ENCODE results near the gene SYNJ2BP.
"Not testable (repeated sequence)": the region's sequence is repeated elsewhere in the genome, so short reads cannot be mapped to it uniquely, and the experiment has no call there.

Gene SYNJ2BP

DNA sequence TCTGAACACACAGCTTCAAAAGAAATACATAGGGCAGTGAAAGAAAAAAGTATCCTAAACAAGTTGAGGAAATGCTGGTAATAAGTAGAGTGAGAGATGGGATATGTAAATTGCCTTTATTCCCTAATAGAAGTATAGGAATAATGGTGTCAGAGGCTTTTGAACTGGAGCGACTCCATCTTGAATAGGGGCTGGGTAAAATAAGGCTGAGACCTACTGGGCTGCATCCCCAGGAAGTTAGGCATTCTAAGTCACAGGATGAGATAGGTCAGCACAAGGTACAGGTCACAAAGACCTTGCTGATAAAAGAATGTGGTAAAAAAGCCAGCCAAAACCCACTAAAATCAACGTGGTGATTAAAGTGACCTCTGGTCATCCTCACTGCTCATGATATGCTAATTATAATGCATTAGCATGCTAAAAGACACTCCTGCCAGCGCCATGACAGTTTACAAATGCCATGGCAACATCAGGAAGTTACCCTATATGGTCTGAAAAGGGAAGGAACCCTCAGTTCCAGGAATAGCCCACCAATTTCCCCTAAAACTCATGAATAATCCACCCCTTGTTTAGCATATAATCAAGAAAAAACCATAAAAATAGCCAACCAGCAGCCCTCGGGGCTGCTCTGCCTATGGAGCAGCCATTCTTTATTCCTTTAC lies 2.5 kb upstream of the SYNJ2BP start:
- not testable (repeated sequence) for H3K4me3 ChIP-seq (ENCODE audit: low read depth in 1 of 2, low read length in 2 of 2); H3K27me3 ChIP-seq (ENCODE audit: control insufficient read depth in 1 of 2, insufficient read depth in 2 of 2, low read length in 2 of 2); H3K36me3 ChIP-seq (ENCODE audit: control insufficient read depth in 1 of 2, insufficient read depth in 2 of 2, low read length in 2 of 2); H3K9me3 ChIP-seq (ENCODE audit: control insufficient read depth in 1 of 2, low read length in 2 of 2); H3K9ac ChIP-seq (ENCODE audit: low read depth in 1 of 2, low read length in 2 of 2); H3K27ac ChIP-seq (ENCODE audit: low read depth, low read length)
- peaks cover 9 to 12% of the 10 kb centered on the region in 2 donors for H3K4me1 ChIP-seq (ENCODE audit: control insufficient read depth in 1 of 2, insufficient read depth in 2 of 2, low read length in 2 of 2)

DNA sequence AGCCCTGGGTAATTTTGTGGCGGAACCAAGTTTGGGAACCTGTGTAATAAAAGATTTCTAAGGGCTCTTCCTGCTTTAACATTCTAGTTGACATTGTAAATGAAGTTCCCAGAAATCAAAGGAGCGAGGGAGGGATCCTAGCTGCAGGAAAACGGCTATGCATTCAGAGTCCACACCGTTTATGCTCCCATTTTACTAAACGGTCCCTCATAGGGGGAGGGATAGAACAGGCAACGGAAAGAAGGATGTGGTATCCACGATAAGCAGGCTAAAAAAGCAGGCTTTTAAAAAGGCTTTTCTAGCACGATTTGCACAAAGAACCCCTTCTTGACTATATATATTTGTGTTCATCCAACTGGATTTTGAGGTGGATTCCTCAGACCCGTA lies 559 bp downstream of the SYNJ2BP start:
- H3K4me3 ChIP-seq (ENCODE audit: low read depth in 1 of 2, low read length in 2 of 2): peak overlapping the region; percentile 92 to 93
- no peaks in the 10 kb centered on the region for H3K27me3 ChIP-seq (ENCODE audit: control insufficient read depth in 1 of 2, insufficient read depth in 2 of 2, low read length in 2 of 2)
- H3K36me3 ChIP-seq (ENCODE audit: control insufficient read depth in 1 of 2, insufficient read depth in 2 of 2, low read length in 2 of 2): peaks cover 0 to 3% of the 10 kb centered on the region in 2 donors
- peak overlapping the region; percentile 63 for H3K27ac ChIP-seq (ENCODE audit: low read depth, low read length)
- no peaks in the 10 kb centered on the region for H3K9me3 ChIP-seq (ENCODE audit: control insufficient read depth in 1 of 2, low read length in 2 of 2)
- peak overlapping the region; percentile 65 to 79 for H3K9ac ChIP-seq (ENCODE audit: low read depth in 1 of 2, low read length in 2 of 2)
- peaks cover 9 to 12% of the 10 kb centered on the region in 2 donors for H3K4me1 ChIP-seq (ENCODE audit: control insufficient read depth in 1 of 2, insufficient read depth in 2 of 2, low read length in 2 of 2)

GRCh38 chr14:70415788-70416187 lies 1.1 kb downstream of the SYNJ2BP start:
- Histone ChIP-seq H3K27me3 (ENCODE audit: control insufficient read depth in 1 of 2, insufficient read depth in 2 of 2, low read length in 2 of 2) (no peaks in the 10 kb centered on the region), H3K9ac (ENCODE audit: low read depth in 1 of 2, low read length in 2 of 2) (peak overlapping the region in 1 of 2 donors; percentile 32)

GRCh38 chr14:70407621-70408020 lies 9.3 kb downstream of the SYNJ2BP start:
- no peak overlapping the region for H3K4me3 ChIP-seq (ENCODE audit: low read depth in 1 of 2, low read length in 2 of 2)
- H3K9ac ChIP-seq (ENCODE audit: low read depth in 1 of 2, low read length in 2 of 2): no peak overlapping the region
- no peaks in the 10 kb centered on the region for H3K4me1 ChIP-seq (ENCODE audit: control insufficient read depth in 1 of 2, insufficient read depth in 2 of 2, low read length in 2 of 2)
- H3K9me3 ChIP-seq (ENCODE audit: control insufficient read depth in 1 of 2, low read length in 2 of 2): peaks cover 0 to 5% of the 10 kb centered on the region in 2 donors
- H3K27ac ChIP-seq (ENCODE audit: low read depth, low read length): no peak overlapping the region
- no peaks in the 10 kb centered on the region for H3K27me3 ChIP-seq (ENCODE audit: control insufficient read depth in 1 of 2, insufficient read depth in 2 of 2, low read length in 2 of 2)
- peaks cover 0 to 8% of the 10 kb centered on the region in 2 donors for H3K36me3 ChIP-seq (ENCODE audit: control insufficient read depth in 1 of 2, insufficient read depth in 2 of 2, low read length in 2 of 2)

More at GRCh38 chr14:70415788-70416187, 1.1 kb downstream of the SYNJ2BP start:
- Histone ChIP-seq H3K4me1 (ENCODE audit: control insufficient read depth in 1 of 2, insufficient read depth in 2 of 2, low read length in 2 of 2) (peaks cover 9 to 12% of the 10 kb centered on the region in 2 donors), H3K27ac (ENCODE audit: low read depth, low read length) (no peak overlapping the region), H3K9me3 (ENCODE audit: control insufficient read depth in 1 of 2, low read length in 2 of 2) (no peaks in the 10 kb centered on the region), H3K36me3 (ENCODE audit: control insufficient read depth in 1 of 2, insufficient read depth in 2 of 2, low read length in 2 of 2) (peaks cover 0 to 3% of the 10 kb centered on the region in 2 donors), H3K4me3 (ENCODE audit: low read depth in 1 of 2, low read length in 2 of 2) (peak overlapping the region; percentile 92 to 93)

DNA sequence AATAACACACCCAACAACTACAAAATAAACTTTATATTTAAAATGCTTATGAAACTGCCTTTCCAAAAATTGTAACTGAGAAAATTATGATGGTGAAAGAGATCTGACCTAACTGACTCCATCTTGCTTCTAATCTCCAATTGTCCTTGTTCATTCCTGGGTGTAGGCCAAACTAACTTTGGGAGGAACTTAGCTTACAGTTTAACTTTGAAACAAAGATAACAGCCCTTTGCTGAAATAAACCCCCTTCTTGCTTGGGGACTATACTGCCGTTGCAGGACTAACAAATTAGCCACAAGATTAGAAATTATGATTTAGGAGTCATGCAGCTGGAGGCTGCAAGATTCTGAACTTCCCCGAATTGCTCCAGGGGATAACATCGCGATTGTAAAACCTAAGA lies 10.7 kb downstream of the SYNJ2BP start:
- H3K4me3 ChIP-seq (ENCODE audit: low read depth in 1 of 2, low read length in 2 of 2); H3K36me3 ChIP-seq (ENCODE audit: control insufficient read depth in 1 of 2, insufficient read depth in 2 of 2, low read length in 2 of 2); H3K27me3 ChIP-seq (ENCODE audit: control insufficient read depth in 1 of 2, insufficient read depth in 2 of 2, low read length in 2 of 2); H3K9me3 ChIP-seq (ENCODE audit: control insufficient read depth in 1 of 2, low read length in 2 of 2); H3K4me1 ChIP-seq (ENCODE audit: control insufficient read depth in 1 of 2, insufficient read depth in 2 of 2, low read length in 2 of 2); H3K9ac ChIP-seq (ENCODE audit: low read depth in 1 of 2, low read length in 2 of 2); H3K27ac ChIP-seq (ENCODE audit: low read depth, low read length): not testable (repeated sequence)

GRCh38 chr14:70403335-70403734 lies 13.6 kb downstream of the SYNJ2BP start:
- not testable (repeated sequence) for H3K36me3 ChIP-seq (ENCODE audit: control insufficient read depth in 1 of 2, insufficient read depth in 2 of 2, low read length in 2 of 2); H3K27ac ChIP-seq (ENCODE audit: low read depth, low read length); H3K9me3 ChIP-seq (ENCODE audit: control insufficient read depth in 1 of 2, low read length in 2 of 2); H3K4me3 ChIP-seq (ENCODE audit: low read depth in 1 of 2, low read length in 2 of 2); H3K9ac ChIP-seq (ENCODE audit: low read depth in 1 of 2, low read length in 2 of 2); H3K27me3 ChIP-seq (ENCODE audit: control insufficient read depth in 1 of 2, insufficient read depth in 2 of 2, low read length in 2 of 2); H3K4me1 ChIP-seq (ENCODE audit: control insufficient read depth in 1 of 2, insufficient read depth in 2 of 2, low read length in 2 of 2)

DNA sequence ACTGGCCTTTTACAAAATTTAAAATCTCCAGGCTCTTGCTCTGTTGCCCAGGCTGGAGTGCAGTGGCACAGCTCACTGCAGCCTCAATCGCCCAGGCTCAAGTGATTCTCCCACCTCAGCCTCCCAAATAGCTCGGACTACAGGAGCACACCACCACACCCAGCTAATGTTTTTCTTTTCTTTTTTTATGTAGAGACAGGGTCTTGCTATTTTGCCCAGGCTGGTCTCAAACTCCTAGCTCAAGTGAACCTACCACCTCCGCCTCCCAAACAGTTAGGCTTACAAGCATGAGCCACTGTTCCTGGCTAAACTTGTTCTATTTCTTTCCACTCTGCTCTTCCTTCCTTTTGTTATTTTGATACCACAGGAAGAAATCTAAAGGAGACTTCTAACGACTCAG lies 15.2 kb downstream of the SYNJ2BP start:
- no peak overlapping the region for H3K9ac ChIP-seq (ENCODE audit: low read depth in 1 of 2, low read length in 2 of 2)
- H3K36me3 ChIP-seq (ENCODE audit: control insufficient read depth in 1 of 2, insufficient read depth in 2 of 2, low read length in 2 of 2): peaks cover 0 to 18% of the 10 kb centered on the region in 2 donors
- H3K27ac ChIP-seq (ENCODE audit: low read depth, low read length): no peak overlapping the region
- peaks cover 0 to 2% of the 10 kb centered on the region in 2 donors for H3K9me3 ChIP-seq (ENCODE audit: control insufficient read depth in 1 of 2, low read length in 2 of 2)
- H3K27me3 ChIP-seq (ENCODE audit: control insufficient read depth in 1 of 2, insufficient read depth in 2 of 2, low read length in 2 of 2): no peaks in the 10 kb centered on the region
- no peaks in the 10 kb centered on the region for H3K4me1 ChIP-seq (ENCODE audit: control insufficient read depth in 1 of 2, insufficient read depth in 2 of 2, low read length in 2 of 2)
- H3K4me3 ChIP-seq (ENCODE audit: low read depth in 1 of 2, low read length in 2 of 2): no peak overlapping the region

DNA sequence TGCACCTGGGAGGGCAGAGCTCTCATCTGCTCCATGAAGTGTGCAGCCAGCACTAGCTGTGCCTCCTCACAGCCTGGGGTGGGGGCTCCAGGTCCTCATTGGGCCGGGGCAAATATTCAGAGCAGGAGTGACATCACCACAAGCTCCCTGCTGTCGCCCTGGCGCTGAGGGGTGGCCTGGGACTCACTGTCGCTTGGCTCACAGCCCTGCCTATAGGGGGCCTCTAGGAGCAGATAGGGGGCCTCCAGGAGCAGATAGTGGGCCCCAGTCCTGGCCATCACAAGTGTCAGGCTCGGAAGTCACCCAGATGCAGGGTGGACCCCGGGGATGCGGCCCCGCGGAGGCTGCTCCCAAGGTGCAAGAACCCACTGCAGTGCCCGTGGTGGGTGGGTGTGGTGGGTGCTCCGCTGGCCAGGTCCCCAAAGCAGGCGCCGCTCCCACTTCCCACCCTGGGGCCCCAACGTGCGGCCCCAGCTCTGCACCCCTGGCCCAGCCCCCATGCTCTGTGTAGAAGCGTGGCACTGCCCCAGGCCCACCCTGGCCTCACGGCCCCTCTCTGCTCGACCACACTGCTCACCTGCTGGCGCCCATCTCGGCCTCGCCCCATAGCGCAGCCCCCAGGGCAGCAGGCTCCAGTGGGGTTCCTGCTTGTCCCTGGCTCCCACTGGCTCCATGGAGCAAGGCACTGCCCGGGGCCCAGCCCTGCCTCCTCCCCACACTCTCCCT lies 18.0 kb downstream of the SYNJ2BP start:
- H3K27me3 ChIP-seq (ENCODE audit: control insufficient read depth in 1 of 2, insufficient read depth in 2 of 2, low read length in 2 of 2): no peaks in the 10 kb centered on the region
- no peak overlapping the region for H3K9ac ChIP-seq (ENCODE audit: low read depth in 1 of 2, low read length in 2 of 2)
- no peak overlapping the region for H3K4me3 ChIP-seq (ENCODE audit: low read depth in 1 of 2, low read length in 2 of 2)
- peaks cover 0 to 18% of the 10 kb centered on the region in 2 donors for H3K36me3 ChIP-seq (ENCODE audit: control insufficient read depth in 1 of 2, insufficient read depth in 2 of 2, low read length in 2 of 2)
- H3K9me3 ChIP-seq (ENCODE audit: control insufficient read depth in 1 of 2, low read length in 2 of 2): no peaks in the 10 kb centered on the region
- H3K27ac ChIP-seq (ENCODE audit: low read depth, low read length): no peak overlapping the region
- peaks cover 0 to 5% of the 10 kb centered on the region in 2 donors for H3K4me1 ChIP-seq (ENCODE audit: control insufficient read depth in 1 of 2, insufficient read depth in 2 of 2, low read length in 2 of 2)

DNA sequence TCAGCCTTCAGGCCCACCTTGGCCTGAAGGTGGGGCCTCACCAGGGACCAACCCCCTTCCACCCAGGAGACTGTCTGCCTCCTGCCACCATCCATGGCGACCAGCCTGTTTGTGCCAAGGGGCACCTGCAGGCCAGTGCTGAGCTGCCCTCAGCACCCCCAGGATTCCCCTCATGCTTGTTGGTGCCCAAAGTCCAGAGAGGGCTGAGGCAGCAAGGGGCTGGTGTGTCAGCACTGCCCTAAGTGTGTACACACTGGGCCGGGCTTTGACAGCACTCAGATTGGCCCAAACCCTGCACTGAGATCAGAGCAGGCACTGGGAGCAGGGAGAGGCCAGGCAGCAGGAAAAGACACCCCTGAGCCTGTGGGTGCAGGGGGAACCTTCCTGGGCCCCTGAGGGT lies 18.6 kb downstream of the SYNJ2BP start:
- H3K9ac ChIP-seq (ENCODE audit: low read depth in 1 of 2, low read length in 2 of 2): no peak overlapping the region
- H3K27ac ChIP-seq (ENCODE audit: low read depth, low read length): no peak overlapping the region
- H3K9me3 ChIP-seq (ENCODE audit: control insufficient read depth in 1 of 2, low read length in 2 of 2): no peaks in the 10 kb centered on the region
- no peak overlapping the region for H3K4me3 ChIP-seq (ENCODE audit: low read depth in 1 of 2, low read length in 2 of 2)
- H3K36me3 ChIP-seq (ENCODE audit: control insufficient read depth in 1 of 2, insufficient read depth in 2 of 2, low read length in 2 of 2): peaks cover 0 to 18% of the 10 kb centered on the region in 2 donors
- H3K4me1 ChIP-seq (ENCODE audit: control insufficient read depth in 1 of 2, insufficient read depth in 2 of 2, low read length in 2 of 2): peaks cover 0 to 5% of the 10 kb centered on the region in 2 donors
- H3K27me3 ChIP-seq (ENCODE audit: control insufficient read depth in 1 of 2, insufficient read depth in 2 of 2, low read length in 2 of 2): no peaks in the 10 kb centered on the region

DNA sequence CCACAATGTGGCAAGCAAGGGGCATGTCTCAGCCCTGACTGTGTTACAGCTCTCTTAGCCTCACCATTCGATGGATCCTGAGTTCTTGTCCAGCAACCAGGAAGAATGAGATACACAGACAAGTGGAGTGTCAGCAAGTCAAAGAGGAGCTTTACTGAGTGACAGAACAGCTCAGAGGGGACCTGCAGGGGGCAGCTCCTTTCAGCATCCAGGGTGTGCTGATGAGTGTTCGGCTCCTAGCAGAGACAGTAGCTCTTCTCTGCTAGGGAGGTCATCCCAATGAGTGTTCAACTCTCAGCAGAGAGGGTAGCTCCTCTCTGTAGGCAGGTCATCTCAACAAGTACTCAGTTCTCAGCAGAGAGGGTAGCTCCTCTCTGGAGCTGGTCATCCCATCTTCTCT lies 19.1 kb downstream of the SYNJ2BP start:
- no peak overlapping the region for H3K9ac ChIP-seq (ENCODE audit: low read depth in 1 of 2, low read length in 2 of 2)
- peaks cover under 1 to 5% of the 10 kb centered on the region in 2 donors for H3K4me1 ChIP-seq (ENCODE audit: control insufficient read depth in 1 of 2, insufficient read depth in 2 of 2, low read length in 2 of 2)
- no peak overlapping the region for H3K27ac ChIP-seq (ENCODE audit: low read depth, low read length)
- H3K9me3 ChIP-seq (ENCODE audit: control insufficient read depth in 1 of 2, low read length in 2 of 2): no peaks in the 10 kb centered on the region
- H3K4me3 ChIP-seq (ENCODE audit: low read depth in 1 of 2, low read length in 2 of 2): no peak overlapping the region
- H3K36me3 ChIP-seq (ENCODE audit: control insufficient read depth in 1 of 2, insufficient read depth in 2 of 2, low read length in 2 of 2): peaks cover 0 to 18% of the 10 kb centered on the region in 2 donors
- no peaks in the 10 kb centered on the region for H3K27me3 ChIP-seq (ENCODE audit: control insufficient read depth in 1 of 2, insufficient read depth in 2 of 2, low read length in 2 of 2)

Measured in duodenal mucosa (tissue), 2 donors.